NCI-H2029 treated with DMSO at 0.1 percent for 48 hours (cell line): ENCODE results near the gene MSGN1.
"Not testable (repeated sequence)": the region's sequence is repeated elsewhere in the genome, so short reads cannot be mapped to it uniquely, and the experiment has no call there.

Experiments
- DNase-seq: peaks from one replicate; lab custom pipeline; 2025; lab: John Stamatoyannopoulos, UW

The MSGN1 gene

GRCh38 chr2:17805717-17806363 lies 10.4 kb upstream of the MSGN1 start:
- no peak for DNase-seq

GRCh38 chr2:17813010-17813741 lies 3.1 kb upstream of the MSGN1 start:
- DNase-seq: no peak

- DNase-seq: no peak
Measured at GRCh38 chr2:17813742-17814473, 2.4 kb upstream of the MSGN1 start.

- DNase-seq: no peak
Measured at GRCh38 chr2:17814601-17815000, 1.7 kb upstream of the MSGN1 start.

GRCh38 chr2:17815468-17816184 lies 634 bp upstream of the MSGN1 start:
- no peak for DNase-seq

GRCh38 chr2:17818235-17818815 lies 2.1 kb downstream of the MSGN1 start:
- DNase-seq: no peak

GRCh38 chr2:17821080-17821479 lies 4.8 kb downstream of the MSGN1 start:
- no peak for DNase-seq

GRCh38 chr2:17821535-17822444 lies 5.5 kb downstream of the MSGN1 start:
- DNase-seq: no peak

GRCh38 chr2:17822445-17823117 lies 6.3 kb downstream of the MSGN1 start:
- no peak for DNase-seq

- DNase-seq: not testable (repeated sequence)
Measured at GRCh38 chr2:17823646-17824045, 7.4 kb downstream of the MSGN1 start.

- no peak for DNase-seq
Measured at GRCh38 chr2:17827316-17827715, 11.1 kb downstream of the MSGN1 start.

- DNase-seq: no peak
Measured at GRCh38 chr2:17827785-17828184, 11.5 kb downstream of the MSGN1 start.

GRCh38 chr2:17830053-17831034 lies 14.1 kb downstream of the MSGN1 start:
- peak; percentile 5 for DNase-seq

GRCh38 chr2:17835516-17835915 lies 19.3 kb downstream of the MSGN1 start:
- no peak for DNase-seq

GRCh38 chr2:17839959-17840358 lies 23.7 kb downstream of the MSGN1 start:
- no peak for DNase-seq

GRCh38 chr2:17843457-17843856 lies 27.2 kb downstream of the MSGN1 start:
- no peak for DNase-seq

- no peak for DNase-seq
Measured at GRCh38 chr2:17845806-17846205, 29.5 kb downstream of the MSGN1 start.

- no peak for DNase-seq
Measured at GRCh38 chr2:17846676-17847075, 30.4 kb downstream of the MSGN1 start.

- DNase-seq: no peak
Measured at GRCh38 chr2:17847236-17847635, 31.0 kb downstream of the MSGN1 start.
